Neural progenitor cell (in vitro differentiated cells): Measurements from ENCODE around the gene KLHL29.

Source experiments
- EZH2 ChIP-seq: fragments of 200-600 bp; sonication (generic); IDR thresholded peaks from 2 replicates; pipeline ENCODE4 v1.6.1; 2017; ENCODE audit warnings: antibody characterized with exemption, mild to moderate bottlenecking, moderate library complexity
- TF ChIP-seq, protein P1 (sequence below): fragments of 200-600 bp; sonication (generic); IDR thresholded peaks from 2 replicates; pipeline ENCODE4 v1.5.1; 2017; ENCODE audit warnings: antibody characterized with exemption, mild to moderate bottlenecking

DNA sequence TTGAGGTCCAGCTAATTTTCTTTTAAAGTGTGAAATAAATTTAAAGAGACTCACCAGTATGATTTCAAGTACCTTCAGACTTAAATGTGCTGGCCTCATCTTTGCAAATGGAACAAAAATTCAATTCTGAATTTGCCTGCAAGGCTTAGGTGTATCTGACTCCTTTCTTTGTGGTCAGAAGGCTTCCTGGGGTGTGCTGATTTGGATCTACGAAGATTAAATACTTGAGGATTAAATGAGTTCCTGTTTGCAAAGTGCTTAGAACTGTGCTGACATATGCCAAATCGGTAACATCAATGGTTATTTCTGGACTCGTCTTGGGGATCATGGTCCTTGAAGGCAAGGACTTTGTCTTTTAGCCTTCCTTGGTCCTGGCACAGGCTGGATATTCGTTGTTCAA is 9.7 kb downstream of the KLHL29 start:
- TF ChIP-seq, protein P1, sequence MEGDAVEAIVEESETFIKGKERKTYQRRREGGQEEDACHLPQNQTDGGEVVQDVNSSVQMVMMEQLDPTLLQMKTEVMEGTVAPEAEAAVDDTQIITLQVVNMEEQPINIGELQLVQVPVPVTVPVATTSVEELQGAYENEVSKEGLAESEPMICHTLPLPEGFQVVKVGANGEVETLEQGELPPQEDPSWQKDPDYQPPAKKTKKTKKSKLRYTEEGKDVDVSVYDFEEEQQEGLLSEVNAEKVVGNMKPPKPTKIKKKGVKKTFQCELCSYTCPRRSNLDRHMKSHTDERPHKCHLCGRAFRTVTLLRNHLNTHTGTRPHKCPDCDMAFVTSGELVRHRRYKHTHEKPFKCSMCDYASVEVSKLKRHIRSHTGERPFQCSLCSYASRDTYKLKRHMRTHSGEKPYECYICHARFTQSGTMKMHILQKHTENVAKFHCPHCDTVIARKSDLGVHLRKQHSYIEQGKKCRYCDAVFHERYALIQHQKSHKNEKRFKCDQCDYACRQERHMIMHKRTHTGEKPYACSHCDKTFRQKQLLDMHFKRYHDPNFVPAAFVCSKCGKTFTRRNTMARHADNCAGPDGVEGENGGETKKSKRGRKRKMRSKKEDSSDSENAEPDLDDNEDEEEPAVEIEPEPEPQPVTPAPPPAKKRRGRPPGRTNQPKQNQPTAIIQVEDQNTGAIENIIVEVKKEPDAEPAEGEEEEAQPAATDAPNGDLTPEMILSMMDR = no peak
- TF ChIP-seq EZH2 = no peak
